ENCODE data around the gene SGO2.

Gene SGO2
- 2.1 to 4.3 (median 3.2) reads per million in 3 donors for total RNA-seq

GRCh38 chr2:200525882-200526651, at the start of gene SGO2:
Gene SGO2 (plus strand): TSS chr2:200526207. CDS start chr2:200532976, 6,769 bp downstream.
- Histone ChIP-seq H3K9me3 (ENCODE audit: control insufficient read depth, low read length) (no peaks in the 10 kb centered on the region), H3K27ac (ENCODE audit: insufficient read depth, low read length, poor library complexity, severe bottlenecking) (peak within 1 kb of the TSS; percentile 57), H3K27me3 (replicated peaks; ENCODE audit: control insufficient read depth, insufficient read depth, low read length, poor library complexity, severe bottlenecking) (no peaks in the 10 kb centered on the region), H3K4me1 (ENCODE audit: control insufficient read depth, insufficient read depth, low read length, poor library complexity, severe bottlenecking) (no peaks in the 10 kb centered on the region), H3K4me3 (ENCODE audit: insufficient read depth, low read depth, low read length, poor library complexity, severe bottlenecking) (peak within 1 kb of the TSS; percentile 88), H3K36me3 (ENCODE audit: control insufficient read depth, insufficient read depth, low read length) (no peaks in the 10 kb centered on the region)
- DNase-seq: peak; percentile 91 to 94 (median 92)

GRCh38 chr2:200476836-200477235, 49.2 kb upstream of the SGO2 start:
- Histone ChIP-seq H3K36me3 (ENCODE audit: control insufficient read depth, insufficient read depth, low read length) (no peaks in the 10 kb centered on the region), H3K27ac (ENCODE audit: insufficient read depth, low read length, poor library complexity, severe bottlenecking) (no peak overlapping the region)

GRCh38 chr2:200477667-200478131, 48.3 kb upstream of the SGO2 start:
- no peak for DNase-seq

More at GRCh38 chr2:200476836-200477235, 49.2 kb upstream of the SGO2 start:
- no peak for DNase-seq
- Histone ChIP-seq H3K9me3 (ENCODE audit: control insufficient read depth, low read length) (no peaks in the 10 kb centered on the region), H3K4me1 (ENCODE audit: control insufficient read depth, insufficient read depth, low read length, poor library complexity, severe bottlenecking) (no peaks in the 10 kb centered on the region), H3K27me3 (replicated peaks; ENCODE audit: control insufficient read depth, insufficient read depth, low read length, poor library complexity, severe bottlenecking) (no peaks in the 10 kb centered on the region), H3K4me3 (ENCODE audit: insufficient read depth, low read depth, low read length, poor library complexity, severe bottlenecking) (no peak overlapping the region)

GRCh38 chr2:200479692-200480265, 46.2 kb upstream of the SGO2 start:
- Histone ChIP-seq H3K4me3 (ENCODE audit: insufficient read depth, low read depth, low read length, poor library complexity, severe bottlenecking) (no peak overlapping the region), H3K9me3 (ENCODE audit: control insufficient read depth, low read length) (no peaks in the 10 kb centered on the region), H3K4me1 (ENCODE audit: control insufficient read depth, insufficient read depth, low read length, poor library complexity, severe bottlenecking) (no peaks in the 10 kb centered on the region), H3K36me3 (ENCODE audit: control insufficient read depth, insufficient read depth, low read length) (no peaks in the 10 kb centered on the region), H3K27me3 (replicated peaks; ENCODE audit: control insufficient read depth, insufficient read depth, low read length, poor library complexity, severe bottlenecking) (no peaks in the 10 kb centered on the region), H3K27ac (ENCODE audit: insufficient read depth, low read length, poor library complexity, severe bottlenecking) (no peak overlapping the region)
- DNase-seq: no peak

More at GRCh38 chr2:200477667-200478131, 48.3 kb upstream of the SGO2 start:
- Histone ChIP-seq H3K4me3 (ENCODE audit: insufficient read depth, low read depth, low read length, poor library complexity, severe bottlenecking) (no peak overlapping the region), H3K9me3 (ENCODE audit: control insufficient read depth, low read length) (no peaks in the 10 kb centered on the region), H3K36me3 (ENCODE audit: control insufficient read depth, insufficient read depth, low read length) (no peaks in the 10 kb centered on the region), H3K27ac (ENCODE audit: insufficient read depth, low read length, poor library complexity, severe bottlenecking) (no peak overlapping the region), H3K27me3 (replicated peaks; ENCODE audit: control insufficient read depth, insufficient read depth, low read length, poor library complexity, severe bottlenecking) (no peaks in the 10 kb centered on the region), H3K4me1 (ENCODE audit: control insufficient read depth, insufficient read depth, low read length, poor library complexity, severe bottlenecking) (no peaks in the 10 kb centered on the region)

- H3K27me3 ChIP-seq (replicated peaks; ENCODE audit: control insufficient read depth, insufficient read depth, low read length, poor library complexity, severe bottlenecking): no peaks in the 10 kb centered on the region
- no peak for DNase-seq
- H3K4me1 ChIP-seq (ENCODE audit: control insufficient read depth, insufficient read depth, low read length, poor library complexity, severe bottlenecking): no peaks in the 10 kb centered on the region
- no peaks in the 10 kb centered on the region for H3K36me3 ChIP-seq (ENCODE audit: control insufficient read depth, insufficient read depth, low read length)
- H3K27ac ChIP-seq (ENCODE audit: insufficient read depth, low read length, poor library complexity, severe bottlenecking): no peak overlapping the region
- H3K4me3 ChIP-seq (ENCODE audit: insufficient read depth, low read depth, low read length, poor library complexity, severe bottlenecking): no peak overlapping the region
- no peaks in the 10 kb centered on the region for H3K9me3 ChIP-seq (ENCODE audit: control insufficient read depth, low read length)
These were observed 43.8 kb upstream of the SGO2 start for GRCh38 chr2:200482194-200482593.

GRCh38 chr2:200483729-200484198, 42.2 kb upstream of the SGO2 start:
- Histone ChIP-seq H3K4me1 (ENCODE audit: control insufficient read depth, insufficient read depth, low read length, poor library complexity, severe bottlenecking) (no peaks in the 10 kb centered on the region), H3K36me3 (ENCODE audit: control insufficient read depth, insufficient read depth, low read length) (no peaks in the 10 kb centered on the region), H3K27me3 (replicated peaks; ENCODE audit: control insufficient read depth, insufficient read depth, low read length, poor library complexity, severe bottlenecking) (no peaks in the 10 kb centered on the region), H3K4me3 (ENCODE audit: insufficient read depth, low read depth, low read length, poor library complexity, severe bottlenecking) (no peak overlapping the region), H3K27ac (ENCODE audit: insufficient read depth, low read length, poor library complexity, severe bottlenecking) (no peak overlapping the region), H3K9me3 (ENCODE audit: control insufficient read depth, low read length) (no peaks in the 10 kb centered on the region)
- DNase-seq: no peak

- H3K4me3 ChIP-seq (ENCODE audit: insufficient read depth, low read depth, low read length, poor library complexity, severe bottlenecking): no peak overlapping the region
These were observed 41.1 kb upstream of the SGO2 start for GRCh38 chr2:200484934-200485333.

GRCh38 chr2:200486529-200486928, 39.5 kb upstream of the SGO2 start:
- H3K27ac ChIP-seq (ENCODE audit: insufficient read depth, low read length, poor library complexity, severe bottlenecking): no peak overlapping the region
- H3K36me3 ChIP-seq (ENCODE audit: control insufficient read depth, insufficient read depth, low read length): peaks cover 23% of the 10 kb centered on the region
- no peaks in the 10 kb centered on the region for H3K9me3 ChIP-seq (ENCODE audit: control insufficient read depth, low read length)
- H3K27me3 ChIP-seq (replicated peaks; ENCODE audit: control insufficient read depth, insufficient read depth, low read length, poor library complexity, severe bottlenecking): no peaks in the 10 kb centered on the region
- DNase-seq: no peak
- no peaks in the 10 kb centered on the region for H3K4me1 ChIP-seq (ENCODE audit: control insufficient read depth, insufficient read depth, low read length, poor library complexity, severe bottlenecking)
- H3K4me3 ChIP-seq (ENCODE audit: insufficient read depth, low read depth, low read length, poor library complexity, severe bottlenecking): no peak overlapping the region

More at GRCh38 chr2:200484934-200485333, 41.1 kb upstream of the SGO2 start:
- no peak for DNase-seq
- no peak overlapping the region for H3K27ac ChIP-seq (ENCODE audit: insufficient read depth, low read length, poor library complexity, severe bottlenecking)
- H3K27me3 ChIP-seq (replicated peaks; ENCODE audit: control insufficient read depth, insufficient read depth, low read length, poor library complexity, severe bottlenecking): no peaks in the 10 kb centered on the region
- no peaks in the 10 kb centered on the region for H3K9me3 ChIP-seq (ENCODE audit: control insufficient read depth, low read length)
- H3K4me1 ChIP-seq (ENCODE audit: control insufficient read depth, insufficient read depth, low read length, poor library complexity, severe bottlenecking): no peaks in the 10 kb centered on the region
- peaks cover 7% of the 10 kb centered on the region for H3K36me3 ChIP-seq (ENCODE audit: control insufficient read depth, insufficient read depth, low read length)

- Histone ChIP-seq H3K4me3 (ENCODE audit: insufficient read depth, low read depth, low read length, poor library complexity, severe bottlenecking) (no peak overlapping the region), H3K9me3 (ENCODE audit: control insufficient read depth, low read length) (no peaks in the 10 kb centered on the region), H3K4me1 (ENCODE audit: control insufficient read depth, insufficient read depth, low read length, poor library complexity, severe bottlenecking) (no peaks in the 10 kb centered on the region), H3K36me3 (ENCODE audit: control insufficient read depth, insufficient read depth, low read length) (peaks cover 39% of the 10 kb centered on the region), H3K27ac (ENCODE audit: insufficient read depth, low read length, poor library complexity, severe bottlenecking) (no peak overlapping the region), H3K27me3 (replicated peaks; ENCODE audit: control insufficient read depth, insufficient read depth, low read length, poor library complexity, severe bottlenecking) (no peaks in the 10 kb centered on the region)
- DNase-seq: no peak
These were observed 37.8 kb upstream of the SGO2 start for GRCh38 chr2:200488169-200488568.

GRCh38 chr2:200490001-200490400, 36.0 kb upstream of the SGO2 start:
- H3K27ac ChIP-seq (ENCODE audit: insufficient read depth, low read length, poor library complexity, severe bottlenecking): no peak overlapping the region
- no peaks in the 10 kb centered on the region for H3K27me3 ChIP-seq (replicated peaks; ENCODE audit: control insufficient read depth, insufficient read depth, low read length, poor library complexity, severe bottlenecking)
- DNase-seq: no peak
- H3K4me1 ChIP-seq (ENCODE audit: control insufficient read depth, insufficient read depth, low read length, poor library complexity, severe bottlenecking): no peaks in the 10 kb centered on the region
- H3K9me3 ChIP-seq (ENCODE audit: control insufficient read depth, low read length): no peaks in the 10 kb centered on the region
- no peak overlapping the region for H3K4me3 ChIP-seq (ENCODE audit: insufficient read depth, low read depth, low read length, poor library complexity, severe bottlenecking)
- peaks cover 44% of the 10 kb centered on the region for H3K36me3 ChIP-seq (ENCODE audit: control insufficient read depth, insufficient read depth, low read length)

Data from effector memory CD4-positive, alpha-beta T cell (primary cell).